ENCODE data around the gene ZNF732. TPM values are rescaled to one million over a fixed set of nuclear protein-coding genes. Genes with fewer than 3 reads are reported as not detected.
"Not testable (repeated sequence)": the region's sequence is repeated elsewhere in the genome, so short reads cannot be mapped to it uniquely, and the experiment has no call there.

ZNF732 gene
- total RNA-seq, 1 donor from 2014 or later, result 0.79 TPM

GRCh38 chr4:244471-244870 is 60.8 kb downstream of the ZNF732 start:
- peak; percentile 5 for TF ChIP-seq CTCF (IDR thresholded peaks at IDR 0.05; ENCODE audit: insufficient read depth, low read length, poor library complexity, severe bottlenecking)
- Histone ChIP-seq H3K4me3 (ENCODE audit: low read depth, low read length) (no peak overlapping the region), H3K27me3 (ENCODE audit: control insufficient read depth, insufficient read depth, low read length) (no peaks in the 10 kb centered on the region), H3K36me3 (ENCODE audit: control insufficient read depth, insufficient read depth, low read length) (no peaks in the 10 kb centered on the region)
- no peak for DNase-seq (ENCODE audit: low read depth)

GRCh38 chr4:243426-243825 is 61.8 kb downstream of the ZNF732 start:
- Histone ChIP-seq H3K27me3 (ENCODE audit: control insufficient read depth, insufficient read depth, low read length) (no peaks in the 10 kb centered on the region), H3K4me3 (ENCODE audit: low read depth, low read length) (no peak overlapping the region), H3K36me3 (ENCODE audit: control insufficient read depth, insufficient read depth, low read length) (no peaks in the 10 kb centered on the region)
- DNase-seq (ENCODE audit: low read depth), result no peak
- no peak for TF ChIP-seq CTCF (IDR thresholded peaks at IDR 0.05; ENCODE audit: insufficient read depth, low read length, poor library complexity, severe bottlenecking)

- Histone ChIP-seq H3K4me3 (ENCODE audit: low read depth, low read length) (no peak overlapping the region), H3K27me3 (ENCODE audit: control insufficient read depth, insufficient read depth, low read length) (no peaks in the 10 kb centered on the region), H3K36me3 (ENCODE audit: control insufficient read depth, insufficient read depth, low read length) (no peaks in the 10 kb centered on the region)
- no peak for DNase-seq (ENCODE audit: low read depth)
- TF ChIP-seq CTCF (IDR thresholded peaks at IDR 0.05; ENCODE audit: insufficient read depth, low read length, poor library complexity, severe bottlenecking), result peak; percentile 44
These were observed 63.0 kb downstream of the ZNF732 start for GRCh38 chr4:242121-242848.

- not testable (repeated sequence) for H3K36me3 ChIP-seq (ENCODE audit: control insufficient read depth, insufficient read depth, low read length); DNase-seq (ENCODE audit: low read depth); H3K27me3 ChIP-seq (ENCODE audit: control insufficient read depth, insufficient read depth, low read length); H3K4me3 ChIP-seq (ENCODE audit: low read depth, low read length)
These were observed 63.9 kb downstream of the ZNF732 start for GRCh38 chr4:241411-241810.

GRCh38 chr4:236028-236427 is 69.2 kb downstream of the ZNF732 start:
- no peaks in the 10 kb centered on the region for H3K27me3 ChIP-seq (ENCODE audit: control insufficient read depth, insufficient read depth, low read length)
- no peak for TF ChIP-seq CTCF (IDR thresholded peaks at IDR 0.05; ENCODE audit: insufficient read depth, low read length, poor library complexity, severe bottlenecking)
- no peaks in the 10 kb centered on the region for H3K36me3 ChIP-seq (ENCODE audit: control insufficient read depth, insufficient read depth, low read length)
- DNase-seq (ENCODE audit: low read depth), result no peak
- H3K4me3 ChIP-seq (ENCODE audit: low read depth, low read length), result no peak overlapping the region

GRCh38 chr4:234178-234577 is 71.1 kb downstream of the ZNF732 start:
- Histone ChIP-seq H3K36me3 (ENCODE audit: control insufficient read depth, insufficient read depth, low read length) (no peaks in the 10 kb centered on the region), H3K4me3 (ENCODE audit: low read depth, low read length) (no peak overlapping the region), H3K27me3 (ENCODE audit: control insufficient read depth, insufficient read depth, low read length) (no peaks in the 10 kb centered on the region)
- TF ChIP-seq CTCF (IDR thresholded peaks at IDR 0.05; ENCODE audit: insufficient read depth, low read length, poor library complexity, severe bottlenecking), result no peak
- DNase-seq (ENCODE audit: low read depth), result no peak

Data from kidney epithelial cell (primary cell).